K562 (cell line): ENCODE data around the gene DACT3. TPM values are rescaled to one million over a fixed set of nuclear protein-coding genes. Genes with fewer than 3 reads are reported as not detected.

ENCODE experiments used
- ARID3B ChIP-seq: fragments of 250-450 bp; sonication (Bioruptor Pico); IDR thresholded peaks from 2 replicates; pipeline ENCODE4 v1.4.0; 2020; ENCODE audit warnings: borderline replicate concordance
- KDM4B ChIP-seq, 2 experiments: fragments of 450-650 bp in 1 of 2; sonication (generic) in 1 of 2; IDR thresholded peaks; 2 replicates each; pipeline ENCODE4 v1.6.1; 2016 to 2017; ENCODE audit warnings: borderline replicate concordance in 2 of 2, antibody characterized with exemption in 1 of 2, low read depth in 1 of 2, mild to moderate bottlenecking in 1 of 2
- RERE ChIP-seq: sonication (generic); formaldehyde crosslinking; IDR thresholded peaks from 2 replicates; pipeline ENCODE4 v1.8.0; 2023; ENCODE audit warnings: missing genetic modification reagents, mild to moderate bottlenecking, borderline replicate concordance
- SMC3 ChIP-seq: conservative IDR thresholded peaks from 2 replicates; pipeline ENCODE4 v1.6.1; 2011; ENCODE audit warnings: low read depth, low read length, improper control_type of control experiment; ENCODE audit not compliant: insufficient read depth
- STAG1 ChIP-seq: sonication (generic); formaldehyde crosslinking; IDR thresholded peaks from 2 replicates; pipeline ENCODE4 v1.5.0; 2020; ENCODE audit warnings: missing genetic modification reagents, borderline replicate concordance
- UBTF ChIP-seq, 2 experiments: IDR thresholded peaks; 2 replicates each; pipeline ENCODE4 v1.6.1; 2012; ENCODE audit warnings: improper control_type of control experiment in 2 of 2, low read depth in 2 of 2, low read length in 2 of 2, borderline replicate concordance in 1 of 2
- ZNF318 ChIP-seq, 2 experiments: fragments of 450-650 bp; IDR thresholded peaks; 2 replicates each; pipeline ENCODE4 v1.6.1; 2016; ENCODE audit warnings: mild to moderate bottlenecking in 2 of 2, borderline replicate concordance in 1 of 2, low read depth in 1 of 2, moderate library complexity in 1 of 2
- polyA plus RNA-seq, 8 experiments: library from polyadenylated mRNA; depleted of rRNA in 4 of 8; stranded (reverse) in 5 of 8; unstranded in 3 of 8; fragments of >200 nt; fragmentation: Nextera tagmentation in 2 of 8; fragmentation: Illumina TruSeq in 1 of 8; extraction: Ambion mirVana in 2 of 8; extraction: Trizol in 1 of 8; gene quantifications; 2 replicates each; pipeline versions ENCODE4 v1.2.1 to v1.2.3, GENCODE V29; 2011 to 2014; ENCODE audit warnings: inconsistent platforms in 1 of 8, missing spikeins in 1 of 8
- total RNA-seq, 7 experiments: library from RNA; depleted of rRNA in 6 of 7; stranded (reverse); fragments of >200 nt in 6 of 7; fragmentation: Illumina TruSeq in 2 of 7; extraction: Trizol in 2 of 7; gene quantifications; 2 replicates each; pipeline versions ENCODE4 v1.2.1 to v1.2.3, GENCODE V29; 2011 to 2021; ENCODE audit warnings: low replicate concordance in 1 of 7

The DACT3 gene
- total and polyA plus RNA-seq, 9 of the 15 experiments (the other 6 are each of a cell fraction or from before 2014, with no cell fraction given), result 0.67 to 6.5 (median 3.5) TPM

GRCh38 chr19:46704379-46705076 lies 43.5 kb upstream of the DACT3 start (continued):
- TF ChIP-seq RERE (CRISPR knock-in tag), result no peak
- no peak for TF ChIP-seq ARID3B
- TF ChIP-seq STAG1 (CRISPR knock-in tag), result peak; percentile 53; the same call in 1 of the 2 replicates
- no peak for TF ChIP-seq UBTF (IDR thresholded peaks at IDR 0.05; ENCODE audit: borderline replicate concordance in 1 of 2, low read depth in 2 of 2, low read length in 2 of 2)
- peak; percentile 58 for TF ChIP-seq SMC3
- TF ChIP-seq KDM4B (IDR thresholded peaks at IDR 0.05; ENCODE audit: borderline replicate concordance in 2 of 2, low read depth in 1 of 2), result no peak
- TF ChIP-seq ZNF318 (IDR thresholded peaks at IDR 0.05; ENCODE audit: borderline replicate concordance in 1 of 2, low read depth in 1 of 2), result no peak
